HepG2 (cell line): ENCODE data around the gene BBS1. TPM values are rescaled to one million over a fixed set of nuclear protein-coding genes. Genes with fewer than 3 reads are reported as not detected.
A peak's percentile ranks its signal among the peaks of the same experiment; 100 is the strongest.

ENCODE experiments used
- ATF7-NPFF ChIP-seq: sonication (generic); formaldehyde crosslinking; IDR thresholded peaks from 2 replicates; pipeline ENCODE4 v1.8.1; 2023; ENCODE audit warnings: mild to moderate bottlenecking, low read depth, missing genetic modification reagents, moderate library complexity
- FOXC1 ChIP-seq: sonication (generic); formaldehyde crosslinking; IDR thresholded peaks from 2 replicates; pipeline ENCODE4 v1.8.0; 2022; ENCODE audit warnings: mild to moderate bottlenecking, missing genetic modification reagents, borderline replicate concordance
- HNF4A ChIP-seq: sonication (generic); formaldehyde crosslinking; IDR thresholded peaks from 2 replicates; pipeline ENCODE4 v1.4.0; 2020; ENCODE audit warnings: missing genetic modification reagents
- ISL2 ChIP-seq: sonication (generic); formaldehyde crosslinking; IDR thresholded peaks from 2 replicates; pipeline ENCODE4 v1.5.0; 2020; ENCODE audit warnings: missing genetic modification reagents
- JUN ChIP-seq: sonication (generic); formaldehyde crosslinking; IDR thresholded peaks from 2 replicates; pipeline ENCODE4 v1.4.0; 2020; ENCODE audit warnings: mild to moderate bottlenecking, missing genetic modification reagents
- MLLT10 ChIP-seq: sonication (generic); formaldehyde crosslinking; IDR thresholded peaks from 2 replicates; pipeline ENCODE4 v1.4.0; 2020; ENCODE audit warnings: missing genetic modification reagents
- NFATC3 ChIP-seq: sonication (generic); formaldehyde crosslinking; IDR thresholded peaks from 2 replicates; pipeline ENCODE4 v1.5.1; 2020; ENCODE audit warnings: mild to moderate bottlenecking, missing genetic modification reagents
- PBX3 ChIP-seq: sonication (generic); formaldehyde crosslinking; IDR thresholded peaks from 2 replicates; pipeline ENCODE4 v1.8.1; 2023; ENCODE audit warnings: missing genetic modification reagents, inconsistent platforms, borderline replicate concordance
- PHB2 ChIP-seq: fragments of 450-650 bp; IDR thresholded peaks from 2 replicates; pipeline ENCODE4 v1.6.1; 2018; ENCODE audit not compliant: partially characterized antibody
- PLSCR1 ChIP-seq: sonication (generic); formaldehyde crosslinking; IDR thresholded peaks from 2 replicates; pipeline ENCODE4 v1.5.0; 2020; ENCODE audit warnings: missing genetic modification reagents, mild to moderate bottlenecking, borderline replicate concordance
- PPARG ChIP-seq: conservative IDR thresholded peaks from 2 replicates; pipeline ENCODE4 v1.6.1; 2016; ENCODE audit warnings: missing biosample characterization, missing genetic modification reagents
- PRMT3 ChIP-seq: sonication (generic); formaldehyde crosslinking; IDR thresholded peaks from 2 replicates; pipeline ENCODE4 v1.8.1; 2022; ENCODE audit warnings: low read depth, mild to moderate bottlenecking, moderate library complexity, missing genetic modification reagents, borderline replicate concordance
- RFX1 ChIP-seq: fragments of 450-650 bp; IDR thresholded peaks from 2 replicates; pipeline ENCODE4 v1.6.1; 2017
- SAFB2 ChIP-seq: sonication (generic); formaldehyde crosslinking; IDR thresholded peaks from 2 replicates; pipeline ENCODE4 v1.5.1; 2020; ENCODE audit warnings: missing genetic modification reagents, low read depth, mild to moderate bottlenecking, borderline replicate concordance
- STAT5B ChIP-seq: sonication (generic); formaldehyde crosslinking; IDR thresholded peaks from 2 replicates; pipeline ENCODE4 v1.4.0; 2020; ENCODE audit warnings: missing genetic modification reagents
- TBL1XR1 ChIP-seq: fragments of 150-350 bp; IDR thresholded peaks from 2 replicates; pipeline ENCODE4 v1.6.1; 2014; ENCODE audit warnings: borderline replicate concordance, low read length; ENCODE audit not compliant: partially characterized antibody
- ZBTB21 ChIP-seq: sonication (generic); formaldehyde crosslinking; IDR thresholded peaks from 2 replicates; pipeline ENCODE4 v1.4.0; 2020; ENCODE audit warnings: missing genetic modification reagents
- ZEB1 ChIP-seq: IDR thresholded peaks from 2 replicates; pipeline ENCODE4 v1.6.1; 2012; ENCODE audit warnings: mild to moderate bottlenecking, low read depth, inconsistent platforms; ENCODE audit not compliant: insufficient replicate concordance
- ZMAT3 ChIP-seq: sonication (generic); formaldehyde crosslinking; conservative IDR thresholded peaks from 2 replicates; pipeline ENCODE4 v1.7.0; 2021; ENCODE audit warnings: missing genetic modification reagents
- ZNF12 ChIP-seq: sonication (generic); formaldehyde crosslinking; IDR thresholded peaks from 2 replicates; pipeline ENCODE4 v1.5.0; 2020; ENCODE audit warnings: missing genetic modification reagents
- ZNF20 ChIP-seq: sonication (generic); formaldehyde crosslinking; IDR thresholded peaks from 2 replicates; pipeline ENCODE4 v1.4.0; 2020; ENCODE audit warnings: mild to moderate bottlenecking, moderate library complexity, missing genetic modification reagents
- ZNF230 ChIP-seq: sonication (generic); formaldehyde crosslinking; IDR thresholded peaks from 2 replicates; pipeline ENCODE4 v1.4.0; 2020; ENCODE audit warnings: mild to moderate bottlenecking, missing genetic modification reagents
- ZNF451 ChIP-seq: sonication (generic); formaldehyde crosslinking; IDR thresholded peaks from 2 replicates; pipeline ENCODE4 v1.5.0; 2020; ENCODE audit warnings: mild to moderate bottlenecking, missing genetic modification reagents
- ZNF703 ChIP-seq: sonication (generic); formaldehyde crosslinking; IDR thresholded peaks from 2 replicates; pipeline ENCODE4 v1.5.1; 2020; ENCODE audit warnings: missing genetic modification reagents, mild to moderate bottlenecking, moderate library complexity, borderline replicate concordance
- ZNF775 ChIP-seq: sonication (generic); formaldehyde crosslinking; IDR thresholded peaks from 2 replicates; pipeline ENCODE4 v1.4.0; 2020; ENCODE audit warnings: missing genetic modification reagents, mild to moderate bottlenecking, moderate library complexity, borderline replicate concordance
- ZSCAN12 ChIP-seq: sonication (generic); formaldehyde crosslinking; IDR thresholded peaks from 2 replicates; pipeline ENCODE4 v1.9.0; 2021; ENCODE audit warnings: mild to moderate bottlenecking, missing genetic modification reagents
- polyA plus RNA-seq, 8 experiments: library from polyadenylated mRNA; depleted of rRNA in 3 of 8; stranded (reverse) in 7 of 8; unstranded in 1 of 8; fragments of >200 nt; fragmentation: Illumina TruSeq in 4 of 8; extraction: Trizol in 4 of 8; gene quantifications; 2 replicates each; pipeline versions ENCODE4 v1.2.1 to v1.2.3, GENCODE V29; 2011 to 2016; ENCODE audit warnings: low read depth in 4 of 8, missing spikeins in 1 of 8, mixed read lengths in 1 of 8; ENCODE audit not compliant: insufficient read depth in 1 of 8
- total RNA-seq, 5 experiments: library from RNA; depleted of rRNA; stranded (reverse); fragments of >200 nt; fragmentation: Illumina TruSeq; extraction: Trizol; gene quantifications; 2 replicates each; pipeline ENCODE4 v1.2.3, GENCODE V29; 2016; ENCODE audit warnings: low read depth in 1 of 5
- TF ChIP-seq, protein P1 (sequence below): IDR thresholded peaks from 2 replicates; pipeline ENCODE4 v1.6.1; 2016; ENCODE audit warnings: missing biosample characterization, missing genetic modification reagents, low read depth
- TF ChIP-seq, protein P2 (sequence below): sonication (generic); formaldehyde crosslinking; IDR thresholded peaks from 2 replicates; pipeline ENCODE4 v1.4.0; 2020; ENCODE audit warnings: missing genetic modification reagents, borderline replicate concordance

Gene BBS1
- total and polyA plus RNA-seq, 2 of the 13 experiments (the other 11 are each of a cell fraction or from before 2014, with no cell fraction given) = 11.7 to 14.1 TPM

- peak; percentile 14; the same call in 1 of the 2 replicates for TF ChIP-seq ZSCAN12
- TF ChIP-seq ZBTB21 (CRISPR knock-in tag) = no peak
- TF ChIP-seq ZEB1 = no peak
- no peak for TF ChIP-seq ZNF703 (CRISPR knock-in tag)
- TF ChIP-seq PBX3 (CRISPR knock-in tag) = peak; percentile 86; the same call in 1 of the 2 replicates
- TF ChIP-seq, protein P1, sequence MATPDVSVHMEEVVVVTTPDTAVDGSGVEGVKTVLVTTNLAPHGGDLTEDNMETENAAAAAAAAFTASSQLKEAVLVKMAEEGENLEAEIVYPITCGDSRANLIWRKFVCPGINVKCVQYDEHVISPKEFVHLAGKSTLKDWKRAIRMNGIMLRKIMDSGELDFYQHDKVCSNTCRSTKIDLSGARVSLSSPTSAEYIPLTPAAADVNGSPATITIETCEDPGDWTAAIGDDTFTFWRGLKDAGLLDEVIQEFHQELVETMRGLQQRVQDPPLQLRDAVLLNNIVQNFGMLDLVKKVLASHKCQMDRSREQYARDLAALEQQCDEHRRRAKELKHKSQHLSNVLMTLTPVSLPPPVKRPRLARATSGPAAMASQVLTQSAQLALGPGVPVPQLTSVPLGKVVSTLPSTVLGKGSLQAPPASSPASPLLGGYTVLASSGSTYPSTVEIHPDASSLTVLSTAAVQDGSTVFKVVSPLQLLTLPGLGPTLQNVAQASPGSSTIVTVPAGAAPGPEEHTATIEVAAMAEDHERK (CRISPR knock-in tag) = no peak
- peak; percentile 46; the same call in 1 of the 2 replicates for TF ChIP-seq SAFB2 (CRISPR knock-in tag)
- TF ChIP-seq NFATC3 (CRISPR knock-in tag) = no peak
- TF ChIP-seq TBL1XR1 = no peak
- TF ChIP-seq PHB2 = no peak
- no peak for TF ChIP-seq MLLT10 (CRISPR knock-in tag)
- no peak; the same call in 1 of the 2 replicates for TF ChIP-seq FOXC1 (CRISPR knock-in tag)
- TF ChIP-seq ZNF12 (CRISPR knock-in tag) = no peak
- TF ChIP-seq ZNF20 = no peak
- TF ChIP-seq, protein P2, sequence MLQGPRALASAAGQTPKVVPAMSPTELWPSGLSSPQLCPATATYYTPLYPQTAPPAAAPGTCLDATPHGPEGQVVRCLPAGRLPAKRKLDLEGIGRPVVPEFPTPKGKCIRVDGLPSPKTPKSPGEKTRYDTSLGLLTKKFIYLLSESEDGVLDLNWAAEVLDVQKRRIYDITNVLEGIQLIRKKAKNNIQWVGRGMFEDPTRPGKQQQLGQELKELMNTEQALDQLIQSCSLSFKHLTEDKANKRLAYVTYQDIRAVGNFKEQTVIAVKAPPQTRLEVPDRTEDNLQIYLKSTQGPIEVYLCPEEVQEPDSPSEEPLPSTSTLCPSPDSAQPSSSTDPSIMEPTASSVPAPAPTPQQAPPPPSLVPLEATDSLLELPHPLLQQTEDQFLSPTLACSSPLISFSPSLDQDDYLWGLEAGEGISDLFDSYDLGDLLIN (CRISPR knock-in tag) = 0 out of 2 replicates have a peak, but pooled peaks have one; percentile 17
- TF ChIP-seq ISL2 (CRISPR knock-in tag) = no peak
- no peak for TF ChIP-seq ZMAT3 (CRISPR knock-in tag)
- TF ChIP-seq ATF7-NPFF (CRISPR knock-in tag) = peak; percentile 84; the same call in 1 of the 2 replicates
- no peak for TF ChIP-seq ZNF451 (CRISPR knock-in tag)
- TF ChIP-seq PLSCR1 (CRISPR knock-in tag) = no peak
- TF ChIP-seq STAT5B (CRISPR knock-in tag) = no peak
- no peak for TF ChIP-seq PRMT3 (CRISPR knock-in tag)
- TF ChIP-seq HNF4A (CRISPR knock-in tag) = no peak
- TF ChIP-seq PPARG (CRISPR knock-in tag) = 0 out of 2 replicates have a peak, but pooled peaks have one; percentile 10
- peak; percentile 32; the same call in 1 of the 2 replicates for TF ChIP-seq JUN (CRISPR knock-in tag)
- TF ChIP-seq ZNF775 (CRISPR knock-in tag) = no peak
- TF ChIP-seq ZNF230 (CRISPR knock-in tag) = no peak
- TF ChIP-seq RFX1 = no peak
Observed at GRCh38 chr11:66545701-66546367, 35.4 kb downstream of the BBS1 start, which contains the start of gene ZDHHC24 (continued).
